Measurements from ENCODE around the gene RAB36.

The RAB36 gene

DNA sequence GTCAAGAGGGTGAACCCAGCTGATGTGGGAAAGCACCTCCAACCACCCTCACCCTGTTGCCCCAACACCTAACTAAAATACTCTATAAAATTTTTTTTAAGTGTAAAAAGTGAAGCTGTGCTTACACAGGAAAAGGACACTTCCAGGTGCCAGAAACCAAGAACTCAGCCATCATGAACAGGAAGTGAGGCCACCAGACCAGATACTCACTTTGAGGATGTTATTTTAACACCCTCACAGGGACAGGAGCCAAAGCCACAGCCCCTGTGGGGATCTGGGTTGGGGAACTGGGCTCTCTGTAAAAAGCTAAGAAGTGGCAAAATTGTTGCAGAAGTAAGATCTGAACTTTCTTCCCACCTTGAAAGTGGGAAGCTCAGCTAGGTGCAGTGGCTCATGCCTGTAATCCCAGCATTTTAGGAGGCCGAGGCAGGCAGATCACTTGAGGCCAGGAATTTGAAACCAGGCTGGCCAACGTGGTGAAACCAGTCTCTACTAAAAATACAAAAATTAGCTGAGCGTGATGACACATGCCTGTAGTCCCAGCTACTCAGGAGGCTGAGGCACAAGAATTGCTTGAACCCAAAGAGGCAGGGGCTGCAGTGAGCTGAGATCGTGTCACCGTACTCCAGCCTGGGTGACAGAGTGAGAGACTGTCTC is 7.2 kb upstream of the RAB36 start:
- DNase-seq (ENCODE audit: low spot score): no peak

DNA sequence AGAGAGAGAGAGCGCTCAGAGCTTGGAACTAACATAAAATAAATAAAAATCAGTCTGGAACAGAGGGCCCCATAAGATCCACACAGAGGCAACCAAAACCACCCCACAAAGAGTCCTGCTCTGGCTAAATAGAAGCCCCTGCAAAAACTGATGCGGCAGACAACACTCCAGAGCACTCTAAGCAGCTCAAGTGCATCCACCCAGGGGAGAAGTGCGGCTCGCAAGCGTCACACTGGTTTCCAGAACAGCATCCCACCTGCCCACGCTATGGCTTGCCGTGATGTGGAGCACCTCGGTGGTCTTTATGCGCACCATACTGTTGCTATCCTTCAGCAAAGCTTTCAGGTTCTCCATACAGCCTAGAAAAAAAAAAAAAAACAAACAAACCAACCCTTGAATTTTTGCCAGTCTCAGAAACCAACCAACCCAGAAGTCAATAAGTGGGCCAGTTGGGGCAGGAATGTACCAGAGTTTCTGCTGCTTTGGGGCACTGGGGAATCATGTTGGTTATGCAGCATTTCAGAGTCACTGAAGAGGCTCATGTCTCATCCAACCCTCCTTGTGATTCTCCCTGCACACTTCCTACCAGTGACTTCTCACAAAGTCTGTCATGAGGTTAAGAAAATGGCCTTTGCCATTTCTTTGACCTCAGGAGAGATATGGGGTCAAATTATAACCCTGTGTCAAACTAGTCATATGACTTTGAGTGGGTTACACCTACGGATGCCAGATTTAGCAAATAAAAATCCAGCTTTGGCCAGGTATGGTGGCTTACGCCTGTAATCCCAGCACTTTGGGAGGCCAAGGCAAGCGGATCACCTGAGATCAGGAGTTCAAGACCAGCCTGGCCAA is 6.5 kb upstream of the RAB36 start:
- DNase-seq (ENCODE audit: low spot score): no peak

DNA sequence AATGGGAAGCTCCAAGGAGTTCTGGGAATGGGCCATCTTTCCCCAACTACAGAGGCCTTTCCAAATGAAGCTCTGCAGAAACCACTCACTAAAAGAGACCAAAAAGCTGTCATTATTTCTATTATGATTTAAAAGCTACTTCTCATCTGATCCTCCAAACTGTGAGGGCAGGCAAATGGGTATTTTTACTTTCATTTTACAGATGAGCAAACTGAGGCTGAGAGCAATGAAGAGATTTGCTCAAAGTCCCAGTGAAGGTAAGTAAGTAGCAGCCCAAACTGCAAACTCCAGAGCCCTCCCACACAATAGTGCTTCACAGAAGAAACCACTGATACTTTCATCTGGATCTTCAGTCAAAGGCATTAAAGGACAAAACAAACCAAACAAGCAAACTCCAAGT is 4.9 kb upstream of the RAB36 start:
- no peak for DNase-seq (ENCODE audit: low spot score)

DNA sequence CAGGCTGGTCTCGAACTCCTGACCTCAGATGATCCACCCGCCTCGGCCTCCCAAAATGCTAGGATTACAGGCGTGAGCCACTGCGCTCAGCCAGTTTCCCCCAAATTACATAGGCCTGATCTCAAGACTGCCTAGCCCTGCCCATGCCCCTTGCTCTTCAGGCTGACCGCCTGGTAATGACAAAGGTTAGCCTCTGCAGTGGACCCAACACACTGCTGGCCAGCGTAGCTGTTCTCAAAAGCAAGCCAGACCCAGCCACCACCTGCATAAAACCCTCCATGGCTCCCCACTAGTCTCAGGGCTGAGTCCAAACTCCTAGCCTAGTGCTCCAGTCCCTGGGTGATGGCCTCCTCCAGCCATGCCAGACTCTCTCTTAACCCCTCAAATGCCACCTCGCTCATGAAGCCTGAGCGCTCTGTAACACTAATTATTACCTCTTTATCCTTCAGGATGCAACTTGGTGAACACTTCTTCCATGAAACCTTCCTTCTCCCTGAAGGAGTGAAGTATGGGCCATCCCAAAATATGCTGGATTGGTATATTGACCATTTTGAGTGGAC is 2.7 kb upstream of the RAB36 start:
- DNase-seq (ENCODE audit: low spot score): no peak

DNA sequence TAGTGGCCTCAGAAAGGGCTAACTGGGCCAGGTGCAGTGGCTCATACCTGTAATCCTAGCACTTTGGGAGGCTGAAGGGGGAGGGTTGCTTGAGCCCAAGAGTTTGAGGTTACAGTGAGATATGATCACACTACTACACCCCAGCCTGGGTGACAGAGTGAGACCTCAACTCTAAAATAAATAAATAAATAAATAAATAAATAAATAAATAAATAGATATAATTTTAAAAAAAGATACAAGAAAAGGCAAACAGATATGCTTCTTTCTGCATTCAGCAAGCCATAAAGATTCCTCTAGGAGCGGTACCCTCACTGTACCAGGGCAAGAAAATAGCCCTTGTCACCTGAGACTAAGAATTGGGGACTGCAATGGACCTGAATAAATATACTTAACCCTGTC is 2.2 kb upstream of the RAB36 start:
- DNase-seq (ENCODE audit: low spot score): no peak

DNA sequence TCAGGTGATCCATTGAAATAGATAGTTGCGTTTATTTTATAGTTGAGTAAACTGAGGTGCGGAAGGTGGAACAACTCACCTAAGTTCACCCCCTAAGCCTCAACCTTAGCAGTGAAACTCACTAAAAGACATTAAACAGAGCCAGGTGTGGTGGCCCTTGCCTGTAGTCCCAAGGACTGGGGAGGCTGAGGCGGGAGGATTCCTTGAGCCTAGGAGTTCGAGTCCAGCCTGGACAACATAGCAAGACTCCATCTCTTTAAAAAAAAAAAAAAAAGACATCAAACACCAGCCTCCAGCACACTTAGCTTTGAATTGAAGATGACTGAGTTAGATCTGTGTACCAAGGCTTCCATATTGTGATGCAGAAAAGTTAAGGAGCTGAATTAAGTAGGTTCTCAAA is 845 bp upstream of the RAB36 start:
- DNase-seq (ENCODE audit: low spot score): no peak

DNA sequence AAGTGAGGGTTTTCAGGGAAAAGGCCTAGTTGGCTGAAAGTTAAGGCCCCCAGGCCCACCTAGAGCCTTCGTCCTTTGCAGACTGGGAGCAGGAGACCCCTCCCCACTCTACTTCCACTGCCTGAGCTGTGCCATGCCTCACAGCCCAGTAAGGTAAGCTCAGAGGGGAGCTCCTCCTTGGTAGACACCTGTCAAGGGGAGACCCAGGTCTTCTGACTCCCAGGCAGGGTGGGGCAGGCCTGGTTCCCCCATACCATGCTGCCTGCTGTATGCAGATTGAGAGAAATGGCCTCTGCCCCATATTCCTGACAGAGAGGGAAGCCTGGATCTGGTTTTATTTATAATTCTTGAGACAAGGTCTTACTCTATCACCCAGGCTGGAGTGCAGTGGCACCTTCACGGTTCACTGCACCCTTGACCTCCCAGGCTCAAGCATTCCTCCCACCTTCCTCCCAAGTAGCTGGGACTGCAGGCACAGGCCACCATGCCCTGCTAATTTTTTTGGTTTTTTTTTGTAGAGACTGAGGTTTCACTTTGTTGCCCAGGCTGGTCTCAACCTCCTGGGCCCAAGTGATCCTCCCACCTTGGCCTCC is 697 bp downstream of the RAB36 start:
- DNase-seq (ENCODE audit: low spot score): no peak

DNA sequence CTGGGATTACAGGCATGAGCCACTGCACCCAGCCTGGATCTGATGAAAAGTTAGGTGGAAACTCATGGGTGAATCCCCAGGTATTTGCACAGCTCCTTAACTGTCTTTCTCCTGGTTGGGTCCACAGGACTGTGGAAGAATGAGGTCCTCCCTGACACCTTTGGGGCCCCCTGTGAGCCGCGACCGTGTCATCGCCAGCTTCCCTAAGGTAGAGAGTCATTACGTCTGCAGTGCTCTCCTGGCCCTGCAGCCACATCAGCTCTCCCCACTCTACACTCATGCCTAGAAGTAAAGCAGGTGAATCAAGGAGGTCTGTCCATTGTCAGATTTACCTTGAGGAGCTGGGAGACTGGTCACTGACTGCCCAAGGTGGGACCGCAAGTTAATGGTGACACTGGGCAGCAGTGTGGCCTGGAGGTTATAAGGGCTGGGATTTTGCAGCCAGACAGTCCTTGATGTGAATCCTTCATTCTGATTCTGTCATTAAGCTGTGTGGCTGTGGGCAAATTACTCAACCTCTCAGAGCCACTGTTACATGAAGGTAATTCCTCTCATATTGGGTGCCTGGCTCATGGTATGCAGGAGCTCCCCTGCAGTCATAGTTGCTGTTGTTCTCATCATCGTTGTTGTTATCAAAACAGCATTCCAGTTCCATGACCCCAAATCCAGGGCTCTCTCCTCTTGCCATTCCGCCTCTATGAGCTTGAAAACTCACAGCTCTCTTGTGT is 1.4 kb downstream of the RAB36 start:
- no peak for DNase-seq (ENCODE audit: low spot score)

DNA sequence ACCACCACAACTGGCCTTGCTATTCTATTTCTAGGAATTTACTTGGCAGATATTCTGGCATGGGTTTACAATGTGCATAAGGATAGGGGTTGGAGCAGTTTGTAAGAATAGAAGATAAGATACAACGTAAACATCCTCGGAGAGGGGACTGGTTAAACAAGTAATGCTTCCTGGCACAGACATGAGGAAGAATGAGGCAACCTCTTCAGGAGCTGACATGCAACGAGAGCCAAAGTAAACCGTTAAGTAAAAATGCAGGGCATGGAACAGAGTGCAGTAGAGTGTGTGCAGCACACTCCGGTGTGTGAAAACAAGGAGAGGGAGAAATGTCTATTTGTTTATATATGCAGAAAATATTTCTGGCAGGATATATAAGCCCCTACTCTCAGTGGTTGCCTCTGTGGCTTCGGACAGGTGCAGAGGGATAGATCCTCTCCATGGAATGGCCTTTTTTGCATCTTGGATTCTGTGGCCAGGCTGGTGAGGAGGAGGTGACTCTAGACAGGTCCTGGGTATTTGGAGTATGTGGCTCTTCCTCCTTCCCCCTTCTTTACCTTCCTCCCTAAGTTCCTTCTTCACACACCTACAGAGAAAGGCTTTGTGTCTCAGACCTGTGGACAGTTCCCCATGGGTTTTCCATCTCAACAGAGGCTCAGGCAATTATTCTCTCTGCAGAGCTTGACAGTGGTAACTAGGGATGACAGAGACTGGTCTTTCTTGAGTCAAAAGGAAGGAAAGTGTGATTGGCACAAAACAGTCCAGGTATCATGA is 2.5 kb downstream of the RAB36 start:
- DNase-seq (ENCODE audit: low spot score): peak; percentile 48

DNA sequence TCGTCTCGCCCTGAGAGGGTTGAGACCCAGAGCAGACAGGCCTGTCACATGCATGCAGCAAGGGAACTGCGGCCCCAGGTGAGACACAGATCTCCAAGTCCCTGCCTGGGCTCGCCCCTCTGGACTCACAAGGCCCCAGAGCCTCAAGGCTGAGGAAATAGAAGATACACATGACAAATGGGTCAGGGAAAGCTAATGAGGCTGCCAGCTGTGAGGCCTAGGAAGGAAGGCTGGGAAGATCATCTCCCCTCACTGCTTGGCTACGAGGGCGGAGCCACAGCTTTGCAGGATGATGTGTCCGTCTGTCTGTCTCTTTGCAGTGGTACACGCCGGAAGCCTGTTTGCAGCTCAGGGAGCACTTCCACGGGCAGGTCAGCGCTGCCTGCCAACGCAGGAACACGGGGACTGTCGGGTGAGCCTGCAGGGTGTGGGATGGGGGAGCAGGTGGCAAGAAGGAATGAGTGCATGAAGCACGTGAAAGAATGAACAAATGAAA is 4.5 kb downstream of the RAB36 start:
- DNase-seq (ENCODE audit: low spot score): no peak

DNA sequence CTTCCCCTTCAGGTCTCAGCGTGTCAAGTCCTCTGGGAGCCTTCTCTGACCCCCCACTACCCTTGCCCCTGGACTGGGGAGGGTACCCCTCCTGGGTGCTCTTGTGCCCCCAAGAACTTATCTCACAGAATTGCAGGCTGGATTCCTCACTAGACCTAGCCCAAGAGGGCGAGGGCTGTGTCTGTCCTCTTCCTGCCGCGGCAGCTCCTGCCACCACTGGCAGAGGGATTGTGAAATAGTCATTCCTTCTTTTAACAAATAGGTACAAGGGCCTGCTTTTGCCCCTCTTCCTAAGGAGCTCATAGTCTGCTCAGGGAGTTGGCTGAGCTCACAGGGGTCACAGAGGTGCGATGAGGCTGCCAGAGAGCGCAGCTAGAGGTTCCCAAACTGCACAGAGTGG is 5.5 kb downstream of the RAB36 start:
- DNase-seq (ENCODE audit: low spot score): no peak

DNA sequence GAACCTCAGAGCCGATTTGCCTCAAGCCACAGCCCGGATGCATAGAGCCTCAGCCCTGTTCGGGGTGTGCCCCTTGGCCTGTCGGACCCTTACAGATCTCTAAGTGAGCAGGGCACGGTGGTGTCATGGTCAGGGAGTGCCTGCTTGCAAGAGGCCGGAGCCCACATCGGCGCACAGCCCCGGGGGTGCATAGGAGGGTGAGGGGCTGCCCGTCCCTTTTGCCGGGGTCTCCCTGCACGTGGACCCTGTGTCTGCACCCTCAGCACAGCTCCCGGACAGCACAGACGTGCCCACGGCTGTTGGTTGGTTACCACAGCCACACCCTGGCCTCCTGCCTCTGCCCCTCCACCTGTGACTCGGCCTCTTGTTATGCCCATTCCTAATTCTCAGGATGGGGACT is 6.5 kb downstream of the RAB36 start:
- no peak for DNase-seq (ENCODE audit: low spot score)

DNA sequence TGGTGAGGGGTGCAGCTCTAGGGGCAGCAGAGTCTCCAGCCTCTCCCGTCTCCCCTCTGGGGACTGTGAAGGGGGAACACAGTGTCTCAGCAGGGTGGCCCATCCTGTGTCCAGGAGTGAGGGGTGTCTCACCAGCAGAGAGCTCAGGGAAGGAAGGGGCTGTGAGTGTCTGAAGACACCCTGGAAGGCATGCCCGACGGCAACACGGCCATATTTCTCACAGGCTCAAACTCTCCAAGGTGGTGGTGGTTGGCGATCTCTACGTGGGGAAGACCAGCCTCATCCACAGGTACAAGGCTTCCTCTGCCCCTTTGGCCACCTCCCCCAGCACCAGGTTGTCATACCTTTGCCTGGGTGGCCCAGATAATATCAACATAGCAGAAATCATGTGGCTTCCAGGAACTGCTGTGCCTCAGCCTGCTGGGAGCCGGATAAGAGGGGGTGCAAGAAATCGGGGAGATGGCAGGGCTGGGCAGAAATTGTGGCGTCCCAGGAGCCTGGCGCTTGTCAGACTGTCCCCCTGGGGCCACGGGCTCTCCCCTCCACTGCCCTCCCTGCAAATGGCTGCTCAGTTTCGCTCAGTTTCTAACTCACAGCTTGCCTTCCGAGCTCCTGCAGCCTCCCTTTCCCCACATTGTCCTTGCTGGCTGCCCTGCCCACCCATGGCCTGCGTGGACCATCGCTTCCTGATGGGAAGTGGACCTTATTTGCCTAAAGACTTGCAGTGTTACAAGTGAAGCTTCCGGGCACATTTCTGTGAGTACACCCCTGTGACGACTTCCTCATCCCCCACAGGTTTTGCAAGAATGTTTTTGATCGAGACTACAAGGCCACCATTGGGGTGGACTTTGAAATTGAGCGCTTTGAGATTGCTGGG is 7.2 kb downstream of the RAB36 start:
- DNase-seq (ENCODE audit: low spot score): no peak

DNA sequence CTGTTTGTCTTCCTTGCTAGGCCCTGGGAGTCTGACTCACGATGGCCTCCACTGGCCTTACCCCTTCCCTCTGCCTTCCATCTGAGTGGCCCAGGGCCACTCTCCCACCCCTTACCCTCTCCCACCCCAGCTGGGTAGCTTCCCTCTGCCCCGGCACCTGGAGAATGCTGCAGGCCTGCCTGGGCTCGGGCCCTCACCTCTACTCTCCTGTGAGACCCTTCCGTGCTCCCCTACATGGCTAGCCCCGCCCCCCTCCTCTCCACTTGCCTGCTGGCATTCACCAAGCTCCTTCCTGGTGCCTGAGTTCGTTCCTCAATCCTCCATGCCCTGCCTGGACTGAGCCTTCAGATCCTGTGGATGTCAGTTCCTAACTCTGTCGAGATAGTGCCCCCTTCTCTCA is 8.7 kb downstream of the RAB36 start:
- no peak for DNase-seq (ENCODE audit: low spot score)

DNA sequence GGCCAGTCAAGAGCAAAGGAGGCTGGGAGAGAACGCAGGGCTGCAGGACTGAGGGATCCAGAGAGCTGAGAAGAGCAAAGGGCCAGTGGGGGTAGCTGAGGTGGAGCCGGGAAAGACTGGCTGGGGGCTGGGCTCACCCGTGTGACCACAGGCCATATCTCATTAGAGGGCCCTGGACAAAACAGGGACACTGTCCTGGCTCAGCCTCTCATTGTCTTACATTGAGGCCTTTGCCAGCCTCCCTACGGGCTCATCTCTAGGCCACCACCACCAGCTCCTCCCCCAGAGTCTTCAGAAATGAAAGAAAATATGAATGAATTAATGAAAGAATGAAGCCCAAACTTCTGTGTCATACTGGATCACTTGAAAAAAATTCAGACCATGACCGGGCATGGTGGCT is 9.2 kb downstream of the RAB36 start:
- DNase-seq (ENCODE audit: low spot score): no peak

DNA sequence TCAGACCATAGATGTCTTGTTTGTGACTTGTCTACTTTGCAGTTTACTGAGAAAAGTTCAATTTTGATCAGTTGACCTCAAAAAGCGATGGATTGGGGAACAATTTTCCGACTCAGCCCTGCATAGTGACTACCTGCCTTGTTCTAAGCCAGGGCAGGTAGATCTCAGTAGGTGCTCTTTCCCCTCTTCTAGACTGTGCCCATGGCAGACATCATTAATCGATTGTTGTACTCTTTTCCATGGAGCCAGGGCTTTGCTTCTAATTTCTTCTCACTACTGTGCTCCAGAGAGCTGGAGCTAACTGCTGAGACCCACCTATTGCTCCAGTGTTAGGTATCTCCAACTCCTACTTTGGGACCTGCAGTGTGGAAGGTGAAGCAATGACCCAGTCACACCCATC is 9.9 kb downstream of the RAB36 start:
- no peak for DNase-seq (ENCODE audit: low spot score)

DNA sequence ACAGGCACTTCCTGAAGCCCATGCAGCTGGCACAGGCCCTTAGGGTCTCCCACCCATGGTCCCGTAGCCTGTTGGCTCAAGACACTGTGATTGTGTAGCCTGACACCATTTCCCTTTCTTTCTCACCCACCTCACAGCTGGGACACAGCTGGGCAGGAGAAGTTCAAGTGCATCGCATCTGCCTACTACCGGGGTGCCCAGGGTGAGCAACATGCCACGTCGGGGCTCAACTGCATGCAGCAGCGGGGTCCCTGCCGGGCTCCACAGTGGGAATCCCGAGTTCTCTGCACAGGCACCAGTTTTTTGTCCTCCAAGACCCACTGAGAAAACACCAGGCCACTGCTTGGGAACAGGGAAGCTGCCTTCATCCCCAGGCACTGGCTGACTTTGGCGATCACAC is 10.6 kb downstream of the RAB36 start:
- DNase-seq (ENCODE audit: low spot score): no peak

DNA sequence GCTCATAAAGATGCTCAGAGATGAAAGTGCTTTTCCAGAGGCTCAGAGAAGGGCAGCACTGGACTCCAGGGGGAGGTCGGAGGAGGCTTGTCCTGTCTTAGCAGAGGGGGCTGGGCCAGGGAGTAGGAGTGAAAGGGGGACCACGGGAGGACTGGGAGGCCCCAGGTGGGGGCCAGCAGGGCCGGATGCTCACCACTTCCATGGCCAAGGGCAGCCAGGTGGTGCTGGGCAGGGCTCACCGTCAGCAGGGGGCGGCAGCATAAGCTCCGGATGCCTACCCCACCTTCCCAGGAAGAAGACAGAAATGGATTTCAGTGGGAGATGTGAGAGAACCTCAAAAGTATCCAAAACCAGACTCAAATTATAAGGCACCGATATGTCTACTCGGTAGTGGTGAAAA is 11.0 kb downstream of the RAB36 start:
- no peak for DNase-seq (ENCODE audit: low spot score)

DNA sequence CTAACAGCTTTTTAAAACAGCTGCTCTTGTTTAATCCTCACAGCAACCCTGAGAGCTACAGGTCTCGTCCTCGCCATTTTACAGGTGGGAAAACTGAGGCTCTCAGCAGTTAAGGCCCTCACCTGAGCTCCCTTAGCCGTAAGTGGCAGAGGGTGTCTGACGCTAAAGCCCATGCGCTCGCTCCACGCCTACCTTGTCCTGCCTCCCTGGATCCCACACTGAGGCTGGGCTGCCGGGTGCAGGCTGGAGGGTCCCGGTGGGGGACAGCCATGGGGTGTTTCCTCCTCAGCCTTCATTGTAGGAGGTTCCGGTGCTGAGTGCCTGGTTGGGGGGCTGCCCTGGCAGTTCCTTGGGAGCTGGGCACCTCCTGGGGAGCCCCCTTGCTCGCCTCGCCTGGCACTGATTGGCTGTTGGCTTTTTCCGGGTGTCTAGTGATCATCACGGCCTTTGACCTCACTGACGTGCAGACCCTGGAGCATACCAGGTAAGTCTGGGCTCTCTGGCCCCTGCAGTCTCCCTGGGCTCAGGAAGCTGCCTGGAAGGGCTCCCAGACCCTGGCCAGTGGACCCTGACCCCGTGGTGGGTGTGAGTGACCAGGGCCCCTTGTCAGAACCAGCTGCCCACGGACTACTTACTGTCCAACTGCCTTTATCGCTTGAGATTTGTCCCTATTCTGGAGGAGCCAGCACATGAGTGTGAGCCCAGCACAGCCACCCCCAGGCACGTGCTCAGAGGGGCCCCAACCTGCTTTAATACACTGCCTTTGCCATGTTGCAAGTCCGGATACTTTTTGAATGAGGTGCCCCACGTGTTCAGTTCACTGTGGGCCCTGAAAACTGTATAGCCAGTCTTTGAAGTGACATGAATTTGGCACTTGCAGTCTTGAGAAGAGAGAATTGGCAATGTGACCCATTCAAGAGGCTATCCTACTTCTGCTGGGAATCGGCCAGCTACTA is 12.6 kb downstream of the RAB36 start:
- DNase-seq (ENCODE audit: low spot score): no peak

Measured in AG08396 (cell line).